HG02840 (cell line): Measurements from ENCODE around the gene FRMPD2.
A peak's percentile ranks its signal among the peaks of the same experiment; 100 is the strongest.
"Not testable (repeated sequence)": the region's sequence is repeated elsewhere in the genome, so short reads cannot be mapped to it uniquely, and the experiment has no call there.

ENCODE experiments used
- ATAC-seq: cut with Tn5 transposase; IDR thresholded peaks from one replicate; pipeline ENCODE4 v1.9.1; 2021; ENCODE audit warnings: mild to moderate bottlenecking, moderate library complexity, moderate number of reproducible peaks; ENCODE audit not compliant: unreplicated experiment, low FRiP score

FRMPD2 gene

GRCh38 chr10:48289501-48290238, 15.2 kb upstream of the FRMPD2 start:
- ATAC-seq = no peak

DNA sequence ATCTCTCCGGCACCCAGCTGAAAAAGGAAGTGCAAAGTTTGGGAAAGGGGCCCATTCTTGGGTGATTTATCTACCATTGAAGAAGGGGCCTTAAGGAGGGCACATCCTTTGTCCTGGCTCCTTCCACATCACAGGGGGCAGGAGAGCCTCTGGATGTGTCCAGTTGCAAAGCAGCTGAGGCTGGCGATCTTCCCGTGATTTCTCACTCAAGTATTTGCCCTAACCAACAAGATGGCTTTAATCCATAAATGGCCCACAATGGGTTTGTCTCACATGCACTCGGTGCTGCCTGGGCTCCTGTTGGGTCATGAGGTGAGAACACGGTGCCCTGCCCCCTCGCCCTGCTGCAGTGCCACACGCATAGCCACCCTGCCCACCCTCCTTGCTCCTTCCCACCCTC, 14.2 kb upstream of the FRMPD2 start:
- no peak for ATAC-seq

- ATAC-seq = no peak
These were observed 13.2 kb upstream of the FRMPD2 start for GRCh38 chr10:48287417-48288391.

- ATAC-seq = no peak
These were observed 11.9 kb upstream of the FRMPD2 start for GRCh38 chr10:48286356-48286755.

- no peak for ATAC-seq
These were observed 11.2 kb upstream of the FRMPD2 start for GRCh38 chr10:48285710-48286109.

DNA sequence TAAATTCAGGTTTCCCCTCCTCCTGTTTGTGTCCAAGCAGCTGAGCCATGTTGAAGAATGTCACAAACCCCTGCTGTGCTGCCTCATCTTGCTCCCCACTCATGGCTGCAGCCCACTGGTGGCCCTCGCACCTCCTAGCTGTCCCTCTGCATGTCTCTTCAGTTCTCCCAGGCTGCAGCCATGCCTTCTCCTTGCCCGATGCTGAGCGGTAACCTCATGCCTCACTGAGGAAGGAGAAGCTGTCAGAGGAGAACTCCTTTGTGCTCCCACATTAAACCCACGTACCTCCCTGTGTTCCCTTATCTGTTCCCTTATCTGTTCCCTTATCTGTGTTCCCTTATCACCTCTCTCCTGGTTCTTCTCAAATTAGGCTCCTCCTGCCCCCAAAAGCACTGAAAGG, 10.3 kb upstream of the FRMPD2 start:
- no peak for ATAC-seq

- no peak for ATAC-seq
These were observed 9.6 kb upstream of the FRMPD2 start for GRCh38 chr10:48284002-48284546.

DNA sequence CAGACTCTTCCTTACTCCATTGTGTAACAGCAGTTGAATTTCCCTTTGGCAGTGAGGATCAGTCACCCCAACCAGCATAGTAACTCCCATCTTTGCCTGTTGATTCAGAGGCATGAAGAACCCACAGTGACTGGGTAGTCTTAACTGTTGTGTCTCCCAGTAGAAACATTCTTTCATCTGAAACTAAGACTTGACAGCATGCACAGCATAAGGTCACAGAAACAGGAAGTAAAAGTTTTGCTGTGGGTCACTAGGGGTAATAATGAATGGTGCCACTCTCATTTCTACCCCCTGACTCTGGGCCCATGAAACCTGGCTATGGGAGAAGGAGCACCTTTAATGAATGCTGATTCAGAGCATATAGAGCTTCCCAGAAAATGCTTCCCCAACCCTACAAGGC, 8.3 kb upstream of the FRMPD2 start:
- ATAC-seq = peak; percentile 61

GRCh38 chr10:48281697-48282096, 7.2 kb upstream of the FRMPD2 start:
- ATAC-seq = not testable (repeated sequence)

DNA sequence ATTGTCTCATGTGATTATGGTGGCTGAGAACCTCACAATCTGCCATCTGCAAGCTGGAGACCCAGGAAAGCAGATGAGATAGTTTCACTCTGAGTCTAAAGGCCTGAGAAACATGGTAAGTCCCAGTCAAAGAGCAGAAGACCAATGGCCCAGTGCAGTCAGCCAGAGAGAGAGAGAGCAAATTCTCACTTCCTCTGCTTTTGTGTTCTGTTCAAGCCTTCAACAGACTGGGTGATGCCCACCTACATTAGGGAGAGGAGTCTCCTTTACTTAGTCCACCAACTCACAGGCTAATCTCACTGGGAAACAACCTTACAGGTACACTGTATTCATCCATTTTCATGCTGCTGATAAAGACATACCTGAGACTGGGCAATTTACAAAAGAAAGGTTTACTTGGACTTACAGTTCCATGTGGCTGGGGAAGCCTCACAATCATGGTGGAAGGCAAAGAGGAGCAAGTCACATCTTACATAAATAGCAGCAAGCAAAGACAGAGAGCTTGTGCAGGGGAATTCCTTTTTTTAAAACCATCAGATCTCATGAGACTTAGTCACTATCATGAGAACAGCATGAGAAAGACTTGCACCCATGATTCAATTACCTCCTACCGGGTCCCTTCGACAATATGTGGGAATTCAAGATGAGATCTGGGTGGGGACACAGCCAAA, 4.7 kb upstream of the FRMPD2 start:
- ATAC-seq = peak; percentile 78

GRCh38 chr10:48277093-48277492, 2.6 kb upstream of the FRMPD2 start:
- ATAC-seq = no peak

DNA sequence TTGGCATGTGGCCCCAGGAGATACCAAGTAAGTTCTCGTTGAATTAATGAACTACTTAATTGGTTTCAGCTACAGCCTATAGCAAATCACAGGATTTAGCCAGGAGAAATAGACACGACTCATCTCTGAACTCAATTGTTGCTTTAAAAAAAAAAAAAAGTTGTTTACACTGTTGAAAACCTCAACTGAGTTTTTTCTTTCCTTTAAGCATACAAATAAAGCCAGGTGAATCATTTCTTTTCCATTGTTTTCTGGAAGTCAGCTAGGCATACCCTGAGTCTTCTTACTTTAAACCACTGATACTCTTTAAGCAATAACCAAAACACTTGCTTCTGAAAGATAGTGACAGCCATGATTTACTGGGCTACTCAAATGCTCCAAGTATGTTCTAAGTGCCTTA, 755 bp downstream of the FRMPD2 start:
- ATAC-seq = no peak

DNA sequence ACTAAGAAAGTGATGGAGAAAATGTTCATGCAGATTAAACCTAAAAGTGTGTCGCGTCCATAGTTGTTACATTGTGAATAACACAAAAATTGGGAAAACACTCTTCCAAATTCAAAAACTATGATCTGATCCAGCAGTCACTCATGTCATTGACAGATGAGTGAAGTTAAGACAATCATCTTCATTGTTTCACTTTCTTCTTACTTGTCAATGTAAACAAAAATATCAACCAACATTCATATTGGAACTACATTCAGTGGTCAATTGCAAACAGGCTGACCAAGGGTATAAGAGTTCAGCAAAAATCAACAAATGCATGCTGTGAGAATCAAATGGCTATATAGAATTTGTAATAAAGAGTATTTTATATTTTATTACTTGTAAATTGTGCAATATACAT, 1.8 kb downstream of the FRMPD2 start:
- no peak for ATAC-seq

DNA sequence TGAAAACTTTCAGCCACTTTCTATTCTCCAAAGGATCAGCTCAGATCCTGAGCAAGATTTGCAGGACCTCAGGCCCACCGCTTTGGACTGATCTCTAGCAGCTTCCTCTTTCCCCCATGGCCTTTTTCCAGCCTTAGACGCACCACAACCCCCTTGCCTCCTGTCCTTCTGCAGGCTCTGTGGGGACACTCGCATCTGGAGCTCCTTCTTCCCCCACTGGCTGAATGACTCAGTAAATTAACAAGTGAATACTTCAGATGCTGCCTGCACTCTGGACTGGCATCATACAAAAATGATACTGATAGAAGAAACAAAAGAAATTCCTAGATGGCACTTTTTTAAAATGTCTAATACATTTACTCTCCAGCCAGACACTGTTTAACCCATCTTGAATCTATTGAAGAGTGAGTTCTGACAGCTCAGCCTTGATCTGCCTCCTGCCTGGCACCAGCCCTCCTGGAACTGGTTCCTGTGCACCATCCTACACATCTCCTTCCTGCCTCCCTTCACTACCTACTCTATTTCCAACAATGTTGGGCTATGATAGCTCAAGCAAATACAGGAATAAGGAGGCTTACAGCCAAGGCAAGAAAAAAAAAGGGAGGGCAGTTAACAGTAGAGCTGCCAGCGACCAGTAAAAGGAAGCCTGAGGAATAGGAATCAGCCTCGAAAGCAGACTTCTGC, 3.3 kb downstream of the FRMPD2 start:
- ATAC-seq = no peak

DNA sequence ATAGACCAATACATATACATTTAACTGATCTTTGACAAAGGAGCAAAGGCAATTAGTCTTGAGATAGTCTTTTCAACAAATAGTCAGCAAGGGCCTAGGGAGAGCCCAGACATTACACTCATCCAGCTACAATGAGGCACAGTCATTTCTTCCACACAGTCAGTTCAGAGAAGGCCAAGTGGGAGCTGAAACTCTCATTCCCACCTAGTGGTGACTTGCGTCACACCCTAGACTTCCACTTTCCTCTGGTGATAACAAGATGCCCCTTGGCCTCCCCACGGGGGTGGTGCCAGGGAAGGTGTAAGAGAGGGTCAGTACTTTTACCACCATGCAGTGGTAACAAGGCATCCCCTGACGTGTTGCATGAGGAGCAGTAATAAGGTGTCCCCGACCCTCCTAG, 8.0 kb downstream of the FRMPD2 start:
- ATAC-seq = no peak

DNA sequence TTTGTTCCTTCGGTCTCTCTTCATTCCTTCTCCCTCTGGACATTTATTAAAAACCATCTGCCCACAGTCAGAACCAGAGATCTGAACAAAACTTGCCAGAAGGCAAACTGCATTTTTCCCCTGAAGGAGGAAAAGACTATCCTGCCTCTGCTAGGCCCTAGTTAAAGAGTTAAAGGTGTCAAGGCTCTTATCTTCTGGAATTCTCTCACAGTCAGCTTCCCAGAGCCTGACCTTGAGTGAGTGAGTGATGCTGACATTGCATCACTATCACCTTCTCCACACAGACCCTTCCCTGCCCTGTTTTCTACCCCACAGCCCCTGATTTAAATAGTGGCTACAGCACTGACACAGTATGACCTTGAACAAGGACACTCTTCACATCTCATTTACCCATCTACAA, 16.4 kb downstream of the FRMPD2 start:
- no peak for ATAC-seq

DNA sequence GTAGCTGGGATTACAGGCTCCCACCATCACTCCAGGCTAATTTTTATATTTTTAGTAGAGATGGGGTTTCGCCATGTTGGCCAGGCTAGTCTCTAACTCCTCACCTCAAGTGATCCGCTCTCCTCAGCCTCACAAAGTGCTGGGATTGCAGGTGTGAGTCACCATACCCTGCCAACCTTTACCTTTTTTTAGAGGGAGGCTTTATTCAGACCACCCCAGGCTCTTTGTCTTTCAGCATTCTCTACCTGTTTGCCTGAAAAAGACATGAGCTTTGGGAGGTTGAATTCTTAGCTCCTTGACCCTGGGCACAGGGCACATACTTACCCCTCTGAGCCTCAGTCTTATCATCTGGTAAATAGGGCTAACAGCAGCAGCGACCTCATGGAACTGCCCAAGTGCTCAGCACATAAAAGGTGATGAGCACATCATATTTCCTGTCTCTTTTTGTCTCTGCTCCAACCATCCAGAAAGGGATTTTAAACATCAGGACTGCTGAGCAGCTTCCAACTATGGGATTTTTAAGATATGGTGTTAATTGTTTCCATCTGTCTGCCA, 17.0 kb downstream of the FRMPD2 start:
- ATAC-seq = no peak

- ATAC-seq = no peak
These were observed 18.8 kb downstream of the FRMPD2 start for GRCh38 chr10:48255722-48256121.

- ATAC-seq = no peak
These were observed 19.6 kb downstream of the FRMPD2 start for GRCh38 chr10:48254750-48255512.
